ENCODE measurements around the gene IFT122. TPM values are rescaled to one million over a fixed set of nuclear protein-coding genes. Genes with fewer than 3 reads are reported as not detected.

The IFT122 gene
- total RNA-seq, 1 experiment from 2014 or later = 35.5 TPM

- intact Hi-C loops (cut with micrococcal nuclease; ENCODE audit: unreplicated experiment) = no loop called here
- no peak overlapping the region for H3K4me3 Mint-ChIP-seq (ENCODE audit: low read depth, unreplicated experiment)
- no peak overlapping the region for H3K27ac Mint-ChIP-seq (ENCODE audit: unreplicated experiment)
- no peak for DNase-seq
- no peak for TF ChIP-seq CTCF (IDR thresholded peaks at IDR 0.05; ENCODE audit: unreplicated experiment)
- H3K36me3 Mint-ChIP-seq (ENCODE audit: insufficient read depth, unreplicated experiment) = peaks cover 64% of the 10 kb centered on the region
- CTCF ChIA-PET = interaction anchor here (0.5 to 0.6 kb wide), 2 partner anchors 11 to 442 kb away, joined by 3 read pairs; no protein-coding TSS in a partner anchor
- no peaks in the 10 kb centered on the region for H3K9me3 Mint-ChIP-seq (ENCODE audit: low read depth, unreplicated experiment)
- H3K4me1 Mint-ChIP-seq (ENCODE audit: low read depth, unreplicated experiment) = peaks cover 42% of the 10 kb centered on the region
- no TSS peak for BruUV-seq (replicated peaks)
- H3K27me3 Mint-ChIP-seq (ENCODE audit: unreplicated experiment) = no peaks in the 10 kb centered on the region
Measured at GRCh38 chr3:129434140-129434539, 5.9 kb upstream of the IFT122 start.

GRCh38 chr3:129435367-129435766, 4.7 kb upstream of the IFT122 start:
- no peak overlapping the region for H3K4me3 Mint-ChIP-seq (ENCODE audit: low read depth, unreplicated experiment)
- H3K36me3 Mint-ChIP-seq (ENCODE audit: insufficient read depth, unreplicated experiment) = peaks cover 74% of the 10 kb centered on the region
- peaks cover 42% of the 10 kb centered on the region for H3K4me1 Mint-ChIP-seq (ENCODE audit: low read depth, unreplicated experiment)
- no peaks in the 10 kb centered on the region for H3K27me3 Mint-ChIP-seq (ENCODE audit: unreplicated experiment)
- H3K27ac Mint-ChIP-seq (ENCODE audit: unreplicated experiment) = no peak overlapping the region
- no peak for DNase-seq
- no TSS peak for BruUV-seq (replicated peaks)
- no peak for TF ChIP-seq CTCF (IDR thresholded peaks at IDR 0.05; ENCODE audit: unreplicated experiment)
- intact Hi-C loops (cut with micrococcal nuclease; ENCODE audit: unreplicated experiment) = loop anchor here (5.0 kb wide), 1 partner anchor 53 kb away; no protein-coding TSS in a partner anchor
- CTCF ChIA-PET = interaction anchor here (0.8 kb wide), 1 partner anchor 52 kb away, joined by 4 read pairs; no protein-coding TSS in a partner anchor
- no peaks in the 10 kb centered on the region for H3K9me3 Mint-ChIP-seq (ENCODE audit: low read depth, unreplicated experiment)

GRCh38 chr3:129439226-129439816, 703 bp upstream of the IFT122 start:
- H3K4me1 Mint-ChIP-seq (ENCODE audit: low read depth, unreplicated experiment) = peaks cover 43% of the 10 kb centered on the region
- CTCF ChIA-PET = interaction anchor here (0.7 to 2.8 kb wide), 6 partner anchors 25 to 123 kb away, joined by 3 to 18 read pairs (median 5); a partner anchor contains a TSS
- H3K36me3 Mint-ChIP-seq (ENCODE audit: insufficient read depth, unreplicated experiment) = peaks cover 59% of the 10 kb centered on the region
- intact Hi-C loops (cut with micrococcal nuclease; ENCODE audit: unreplicated experiment) = loop anchor here (5.0 kb wide), 1 partner anchor 57 kb away; no protein-coding TSS in a partner anchor
- DNase-seq = peak; percentile 47
- no peaks in the 10 kb centered on the region for H3K27me3 Mint-ChIP-seq (ENCODE audit: unreplicated experiment)
- H3K27ac Mint-ChIP-seq (ENCODE audit: unreplicated experiment) = peak overlapping the region; percentile 89
- TSS peak; percentile 43 for BruUV-seq (replicated peaks)
- TF ChIP-seq CTCF (IDR thresholded peaks at IDR 0.05; ENCODE audit: unreplicated experiment) = no peak
- H3K4me3 Mint-ChIP-seq (ENCODE audit: low read depth, unreplicated experiment) = peak overlapping the region; percentile 95
- no peaks in the 10 kb centered on the region for H3K9me3 Mint-ChIP-seq (ENCODE audit: low read depth, unreplicated experiment)

GRCh38 chr3:129440618-129441190, 680 bp downstream of the IFT122 start:
- H3K9me3 Mint-ChIP-seq (ENCODE audit: low read depth, unreplicated experiment) = no peaks in the 10 kb centered on the region
- H3K4me1 Mint-ChIP-seq (ENCODE audit: low read depth, unreplicated experiment) = peaks cover 39% of the 10 kb centered on the region
- intact Hi-C loops (cut with micrococcal nuclease; ENCODE audit: unreplicated experiment) = no loop called here
- peak overlapping the region; percentile 89 for H3K27ac Mint-ChIP-seq (ENCODE audit: unreplicated experiment)
- no peak for DNase-seq
- H3K4me3 Mint-ChIP-seq (ENCODE audit: low read depth, unreplicated experiment) = peak overlapping the region; percentile 95
- BruUV-seq (replicated peaks) = TSS peak; percentile 38
- H3K36me3 Mint-ChIP-seq (ENCODE audit: insufficient read depth, unreplicated experiment) = peaks cover 53% of the 10 kb centered on the region
- no peak for TF ChIP-seq CTCF (IDR thresholded peaks at IDR 0.05; ENCODE audit: unreplicated experiment)
- H3K27me3 Mint-ChIP-seq (ENCODE audit: unreplicated experiment) = no peaks in the 10 kb centered on the region
- CTCF ChIA-PET = interaction anchor here (0.9 to 2.8 kb wide), 5 partner anchors 11 to 58 kb away, joined by 3 to 18 read pairs (median 5); no protein-coding TSS in a partner anchor

Data from Calu3 (cell line).